Tibial nerve (tissue), 4 donors: ENCODE data around the gene MYORG. TPM values are rescaled to one million over a fixed set of nuclear protein-coding genes. Genes with fewer than 3 reads are reported as not detected.

Source experiments
- DNase-seq, 2 donors: peaks; one replicate each; pipeline ENCODE4 v3.0.0-alpha.2; 2019; ENCODE audit warnings: low spot score in 2 of 2
- H3K27ac ChIP-seq, 4 donors: fragments of 200-600 bp; sonication (generic) in 3 of 4; one replicate each; pipeline ENCODE4 v1.5.1; 2017 to 2019; ENCODE audit warnings: mild to moderate bottlenecking in 1 of 4
- H3K27me3 ChIP-seq, 2 donors: fragments of 200-600 bp; sonication (generic) in 1 of 2; one replicate each; pipeline versions ENCODE4 v1.5.1 to v1.6.0; 2017 to 2019
- H3K36me3 ChIP-seq, 3 donors: fragments of 200-600 bp; sonication (generic); one replicate each; pipeline ENCODE4 v1.5.1; 2018 to 2019
- H3K4me1 ChIP-seq, 4 donors: fragments of 200-600 bp; sonication (generic) in 3 of 4; one replicate each; pipeline ENCODE4 v1.5.1; 2017 to 2019
- H3K4me3 ChIP-seq, 4 donors: fragments of 200-600 bp; sonication (generic) in 3 of 4; one replicate each; pipeline ENCODE4 v1.5.1; 2017 to 2019; ENCODE audit warnings: mild to moderate bottlenecking in 1 of 4, moderate library complexity in 1 of 4
- H3K9me3 ChIP-seq, 4 donors: fragments of 200-600 bp; sonication (generic) in 3 of 4; one replicate each; pipeline ENCODE4 v1.5.1; 2017 to 2019
- EP300 ChIP-seq, 2 donors: sonication (generic); formaldehyde crosslinking; IDR thresholded peaks; one replicate each; pipeline ENCODE4 v1.6.1; 2017; ENCODE audit warnings: antibody characterized with exemption in 2 of 2, mild to moderate bottlenecking in 1 of 2
- POLR2A ChIP-seq, 2 donors: fragments of 450-650 bp; IDR thresholded peaks; one replicate each; pipeline ENCODE4 v1.6.1; 2017; ENCODE audit warnings: antibody characterized with exemption in 2 of 2, mild to moderate bottlenecking in 2 of 2, moderate library complexity in 2 of 2
- WGBS, 2 donors: methylation state at CpG; one replicate each; pipeline ENCODE4 v1.1.5; 2018; 5-methylcytosine and 5-hydroxymethylcytosine counted together
- total RNA-seq, 4 donors: library from RNA; depleted of rRNA; stranded (reverse); fragments of >200 nt; gene quantifications; one replicate each; pipeline ENCODE4 v1.1.0, GENCODE V29; 2016
- TF ChIP-seq, protein P1 (sequence below), 5 experiments: fragments of 200-600 bp in 3 of 5; fragments of 450-650 bp in 2 of 5; sonication (generic) in 3 of 5; IDR thresholded peaks; one replicate each; pipeline ENCODE4 v1.5.1; 2016 to 2019; ENCODE audit warnings: antibody characterized with exemption in 5 of 5, mild to moderate bottlenecking in 3 of 5, moderate library complexity in 2 of 5

Gene MYORG
- total RNA-seq, 4 donors from 2014 or later = 4.8 to 9.0 (median 6.9) TPM

DNA sequence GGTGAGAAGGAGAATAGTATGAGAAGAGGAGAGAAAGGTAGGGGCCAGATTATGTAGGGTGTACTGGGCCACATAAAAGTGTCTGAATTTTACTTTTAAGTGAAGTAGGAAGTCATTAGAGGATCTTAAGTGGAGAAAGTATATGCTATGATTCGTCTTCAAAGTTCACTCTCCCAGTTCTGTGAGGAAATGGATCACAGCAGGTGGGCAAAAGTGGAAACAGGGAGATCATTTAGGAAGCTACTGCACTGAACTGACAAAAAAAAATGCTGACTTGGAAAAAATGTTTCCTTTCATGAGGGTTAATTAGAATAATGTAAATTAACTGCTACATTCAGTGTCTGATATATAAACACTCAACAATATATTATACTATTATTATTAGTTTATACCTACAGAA is 50.0 kb downstream of the MYORG start:
- DNase-seq = no peak

DNA sequence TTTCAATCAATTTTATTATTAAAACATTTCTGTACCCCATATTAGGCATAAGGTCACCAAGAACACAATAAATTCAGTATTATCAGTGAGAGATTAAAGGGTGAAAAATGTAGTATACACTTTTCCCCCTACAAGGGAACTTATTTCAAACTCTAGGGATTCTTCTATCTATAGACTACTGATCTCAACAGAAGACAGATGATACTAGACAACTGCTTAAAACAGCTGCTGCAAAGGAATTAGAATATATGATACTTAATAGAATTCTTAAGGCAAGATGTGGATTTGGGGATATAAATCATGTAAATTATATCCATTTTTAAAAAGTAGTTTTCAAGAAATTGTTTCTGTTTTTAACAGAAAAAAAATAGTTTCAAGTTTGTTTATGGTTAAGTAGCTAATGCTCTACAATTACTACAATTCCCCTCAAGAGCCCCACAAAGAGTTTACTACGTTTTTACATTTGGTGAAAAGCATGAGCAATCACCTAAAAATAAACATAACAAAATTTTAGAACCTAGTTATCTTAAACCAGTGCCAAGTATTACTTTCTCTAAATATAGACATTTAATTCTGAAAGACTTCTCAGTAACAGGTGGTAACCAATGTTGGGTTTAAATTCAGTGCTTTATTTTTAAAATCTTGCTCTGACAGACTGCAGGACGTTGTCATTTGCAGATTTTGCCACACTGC is 53.7 kb downstream of the MYORG start:
- Histone ChIP-seq H3K4me1 (peaks cover 0 to 5% (median under 1%) of the 10 kb centered on the region in 4 donors), H3K36me3 (no peaks in the 10 kb centered on the region), H3K4me3 (no peak overlapping the region), H3K9me3 (no peaks in the 10 kb centered on the region), H3K27me3 (no peaks in the 10 kb centered on the region), H3K27ac (no peak overlapping the region)
- DNase-seq = no peak
- 52 to 60% methylated on average over 2 of the region's 2 CpGs for WGBS, 2 donors
- TF ChIP-seq POLR2A (IDR thresholded peaks at IDR 0.05) = no peak
- TF ChIP-seq EP300 (IDR thresholded peaks at IDR 0.05) = no peak
- TF ChIP-seq, protein P1, sequence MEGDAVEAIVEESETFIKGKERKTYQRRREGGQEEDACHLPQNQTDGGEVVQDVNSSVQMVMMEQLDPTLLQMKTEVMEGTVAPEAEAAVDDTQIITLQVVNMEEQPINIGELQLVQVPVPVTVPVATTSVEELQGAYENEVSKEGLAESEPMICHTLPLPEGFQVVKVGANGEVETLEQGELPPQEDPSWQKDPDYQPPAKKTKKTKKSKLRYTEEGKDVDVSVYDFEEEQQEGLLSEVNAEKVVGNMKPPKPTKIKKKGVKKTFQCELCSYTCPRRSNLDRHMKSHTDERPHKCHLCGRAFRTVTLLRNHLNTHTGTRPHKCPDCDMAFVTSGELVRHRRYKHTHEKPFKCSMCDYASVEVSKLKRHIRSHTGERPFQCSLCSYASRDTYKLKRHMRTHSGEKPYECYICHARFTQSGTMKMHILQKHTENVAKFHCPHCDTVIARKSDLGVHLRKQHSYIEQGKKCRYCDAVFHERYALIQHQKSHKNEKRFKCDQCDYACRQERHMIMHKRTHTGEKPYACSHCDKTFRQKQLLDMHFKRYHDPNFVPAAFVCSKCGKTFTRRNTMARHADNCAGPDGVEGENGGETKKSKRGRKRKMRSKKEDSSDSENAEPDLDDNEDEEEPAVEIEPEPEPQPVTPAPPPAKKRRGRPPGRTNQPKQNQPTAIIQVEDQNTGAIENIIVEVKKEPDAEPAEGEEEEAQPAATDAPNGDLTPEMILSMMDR (IDR thresholded peaks at IDR 0.05) = no peak

More for the DNA sequence above, 50.0 kb downstream of the MYORG start:
- WGBS, 2 donors = 64 to 67% methylated on average over 1 of the region's 1 CpG
- Histone ChIP-seq H3K27me3 (no peaks in the 10 kb centered on the region), H3K9me3 (no peaks in the 10 kb centered on the region), H3K4me1 (peaks cover 0 to 30% (median 12%) of the 10 kb centered on the region in 4 donors), H3K36me3 (no peaks in the 10 kb centered on the region), H3K4me3 (no peak overlapping the region), H3K27ac (no peak overlapping the region)
- TF ChIP-seq EP300 (IDR thresholded peaks at IDR 0.05) (no peak), POLR2A (IDR thresholded peaks at IDR 0.05) (no peak)
- TF ChIP-seq, protein P1 (IDR thresholded peaks at IDR 0.05) = no peak

DNA sequence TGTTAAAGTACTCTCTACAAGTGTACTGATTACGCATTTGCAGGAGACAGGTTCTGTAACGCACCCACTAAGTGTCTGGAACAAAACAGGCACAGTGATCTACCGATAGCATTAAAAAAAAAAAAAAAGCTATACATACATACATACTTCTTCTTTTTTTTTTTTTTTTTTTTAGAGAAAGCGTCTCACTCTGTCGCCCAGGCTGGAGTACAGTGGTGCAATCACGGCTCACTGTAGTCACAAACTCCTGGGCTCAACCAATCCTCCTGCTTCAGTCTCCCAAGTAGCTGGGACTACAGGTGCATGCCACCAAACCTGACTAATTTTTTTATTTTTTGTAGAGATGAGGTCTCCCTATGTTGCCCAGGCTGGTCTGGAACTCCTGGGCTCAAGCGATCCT is 55.2 kb downstream of the MYORG start:
- Histone ChIP-seq H3K4me3 (no peak overlapping the region), H3K27me3 (no peaks in the 10 kb centered on the region), H3K36me3 (no peaks in the 10 kb centered on the region), H3K4me1 (no peaks in the 10 kb centered on the region), H3K27ac (no peak overlapping the region), H3K9me3 (no peaks in the 10 kb centered on the region)
- whole genome bisulfite sequencing, 2 donors = 93 to 95% methylated on average over 7 of the region's 7 CpGs
- TF ChIP-seq EP300 (IDR thresholded peaks at IDR 0.05) (no peak), POLR2A (IDR thresholded peaks at IDR 0.05) (no peak)
- TF ChIP-seq, protein P1 (IDR thresholded peaks at IDR 0.05) = no peak
- no peak for DNase-seq

DNA sequence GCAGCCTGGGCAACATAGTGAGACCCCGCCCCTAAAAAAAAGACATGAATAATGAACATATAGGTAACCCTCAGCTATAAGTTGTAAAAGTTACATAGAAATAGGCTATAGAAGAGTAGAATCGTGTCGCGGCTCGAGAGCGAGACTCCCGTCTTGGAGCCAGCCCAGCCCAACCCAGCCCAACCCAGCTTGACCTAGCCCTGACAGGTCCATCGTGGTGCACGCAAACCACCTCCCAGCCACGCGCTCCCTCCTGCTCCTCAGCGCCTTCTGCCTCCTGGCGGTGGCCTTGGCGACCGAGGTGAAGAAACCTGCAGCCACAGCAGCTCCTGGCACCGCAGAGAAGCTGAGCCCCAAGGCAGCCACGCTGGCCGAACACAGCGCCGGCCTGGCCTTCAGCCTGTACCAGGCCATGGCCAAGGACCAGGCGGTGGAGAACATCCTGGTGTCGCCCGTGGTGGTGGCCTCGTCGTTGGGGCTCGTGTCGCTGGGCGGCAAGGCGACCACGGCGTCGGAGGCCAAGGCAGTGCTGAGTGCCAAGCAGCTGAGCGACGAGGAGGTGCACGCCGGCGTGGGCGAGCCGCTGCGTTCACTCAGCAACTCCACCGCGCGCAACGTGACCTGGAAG is 58.4 kb downstream of the MYORG start:
- H3K9me3 ChIP-seq = no peaks in the 10 kb centered on the region
- no peak for TF ChIP-seq EP300 (IDR thresholded peaks at IDR 0.05)
- no peak for TF ChIP-seq POLR2A (IDR thresholded peaks at IDR 0.05)
- TF ChIP-seq, protein P1 (IDR thresholded peaks at IDR 0.05) = no peak
- 94% methylated on average over 44 of the region's 44 CpGs for WGBS, 2 donors
- H3K27ac ChIP-seq = no peak overlapping the region
- H3K4me3 ChIP-seq = no peak overlapping the region
- H3K36me3 ChIP-seq = no peaks in the 10 kb centered on the region
- no peak for DNase-seq
- no peaks in the 10 kb centered on the region for H3K4me1 ChIP-seq
- no peaks in the 10 kb centered on the region for H3K27me3 ChIP-seq

DNA sequence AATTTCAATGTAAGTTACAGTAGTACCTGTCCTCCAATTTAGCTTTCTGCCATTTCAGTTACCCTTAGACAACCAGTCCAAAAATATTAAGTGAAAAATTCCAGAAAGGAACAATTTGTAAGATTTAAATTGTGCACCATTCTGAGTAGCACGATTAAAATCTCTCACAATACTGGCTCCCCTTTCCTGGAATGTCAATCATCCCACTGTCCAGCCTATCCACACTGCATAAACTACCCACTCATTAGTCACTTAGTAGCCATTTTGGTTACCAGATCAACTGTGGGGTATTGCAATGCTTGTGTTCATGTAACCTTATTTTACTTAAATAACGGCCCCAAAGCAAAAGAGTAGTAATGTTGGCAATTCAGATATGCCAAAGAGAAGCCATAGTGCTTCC is 59.3 kb downstream of the MYORG start:
- Histone ChIP-seq H3K4me1 (no peaks in the 10 kb centered on the region), H3K27ac (no peak overlapping the region), H3K27me3 (no peaks in the 10 kb centered on the region), H3K9me3 (no peaks in the 10 kb centered on the region), H3K36me3 (no peaks in the 10 kb centered on the region), H3K4me3 (no peak overlapping the region)
- 70 to 78% methylated on average over 2 of the region's 2 CpGs for WGBS, 2 donors
- TF ChIP-seq EP300 (IDR thresholded peaks at IDR 0.05) (no peak), POLR2A (IDR thresholded peaks at IDR 0.05) (no peak)
- TF ChIP-seq, protein P1 (IDR thresholded peaks at IDR 0.05) = no peak
- DNase-seq = no peak
